HCT116 (cell line): ENCODE measurements around the gene SPACA4. TPM values are rescaled to one million over a fixed set of nuclear protein-coding genes. Genes with fewer than 3 reads are reported as not detected.

Experiments used
- ATAC-seq: fragments of 200-7000 bp; cut with Tn5 transposase; 2 replicates; pipeline ENCODE4 v1.9.1; 2020; ENCODE audit warnings: mild to moderate bottlenecking, moderate library complexity
- BruUV-seq: library from RNA; stranded (reverse); fragments of 400-500 nt; replicated peaks from 2 replicates; lab custom pipeline; 2021; lab: Mats Ljungman, UMichigan
- CTCF ChIA-PET: fragments of 300-600 bp; sonication (Branson Sonifier 250); formaldehyde crosslinking; loops from one replicate; lab custom pipeline; 2021; ENCODE audit warnings: antibody characterized with exemption; lab: Charles Lee
- POLR2A ChIA-PET: fragments of 300-600, 350-600 bp; sonication (Branson Sonifier 250); formaldehyde crosslinking; loops from one replicate; lab custom pipeline; 2021; ENCODE audit warnings: antibody characterized with exemption; lab: Charles Lee
- RAD21 ChIA-PET, 2 experiments: fragments of 300-600 bp; sonication (Branson Sonifier 250); formaldehyde crosslinking; loops; one replicate each; lab custom pipeline; 2023; ENCODE audit warnings: low total read pairs in 2 of 2; ENCODE audit not compliant: uncharacterized antibody in 2 of 2, unreplicated experiment in 2 of 2, low non-redundant PET in 1 of 2; lab: Charles Lee
- DNase-seq: peaks from one replicate; pipeline ENCODE4 v3.0.0-alpha.2; 2010; ENCODE audit warnings: low read depth, low spot score
- H2AFZ ChIP-seq: fragments of 200-600 bp; shearing (Covaris generic), sonication (generic); 2 replicates; pipeline ENCODE4 v1.6.1; 2017; ENCODE audit warnings: low read depth, mixed run types, mixed read lengths, antibody characterized with exemption, low read length; ENCODE audit not compliant: poor library complexity, severe bottlenecking
- H3K27ac ChIP-seq: 2 replicates; pipeline ENCODE4 v1.5.1; 2012; ENCODE audit warnings: low read depth, low read length
- H3K27me3 ChIP-seq: fragments of 200-600 bp; sonication (generic); 2 replicates; pipeline ENCODE4 v1.6.1; 2016; ENCODE audit warnings: mixed run types, low read length, mixed read lengths; ENCODE audit not compliant: insufficient read depth
- H3K36me3 ChIP-seq, 2 experiments: fragments of 200-500 bp in 1 of 2; fragments of 200-600 bp in 1 of 2; sonication (Bioruptor generic) in 1 of 2; sonication (generic) in 1 of 2; 2 replicates each; pipeline versions ENCODE4 v1.5.1 to v1.6.1; 2014 to 2016; ENCODE audit warnings: low read length in 2 of 2, inconsistent platforms in 1 of 2, mixed read lengths in 1 of 2, mixed run types in 1 of 2; ENCODE audit not compliant: insufficient read depth in 2 of 2, control insufficient read depth in 1 of 2
- H3K4me1 ChIP-seq, 2 experiments: fragments of 200-600 bp in 1 of 2; sonication (generic) in 1 of 2; 2 replicates each; pipeline versions ENCODE4 v1.5.1 to v1.6.1; 2012 to 2017; ENCODE audit warnings: low read length in 2 of 2, inconsistent platforms in 1 of 2, mild to moderate bottlenecking in 1 of 2, mixed read lengths in 1 of 2, mixed run types in 1 of 2, moderate library complexity in 1 of 2; ENCODE audit not compliant: insufficient read depth in 2 of 2, control insufficient read depth in 1 of 2
- H3K4me2 ChIP-seq: fragments of 200-600 bp; sonication (generic); 2 replicates; pipeline ENCODE4 v1.6.1; 2017; ENCODE audit warnings: mixed run types, low read length, mixed read lengths
- H3K4me3 ChIP-seq, 2 experiments: fragments of 200-600 bp in 1 of 2; sonication (generic) in 1 of 2; replicated peaks in 1 of 2; 2 replicates each; pipeline ENCODE4 v1.5.1; 2011 to 2016; ENCODE audit warnings: low read length in 2 of 2, control low read depth in 1 of 2, low read depth in 1 of 2, mild to moderate bottlenecking in 1 of 2, mixed read lengths in 1 of 2, mixed run types in 1 of 2
- H3K79me2 ChIP-seq: fragments of 200-600 bp; sonication (generic); 2 replicates; pipeline ENCODE4 v1.6.1; 2017; ENCODE audit warnings: mild to moderate bottlenecking, mixed run types, low read length, moderate library complexity, mixed read lengths; ENCODE audit not compliant: insufficient read depth
- H3K9ac ChIP-seq: fragments of 200-600 bp; sonication (generic); 2 replicates; pipeline ENCODE4 v1.6.1; 2016; ENCODE audit warnings: low read length, mixed read lengths
- H3K9me2 ChIP-seq: fragments of 200-600 bp; sonication (generic), shearing (Covaris generic); 2 replicates; pipeline ENCODE4 v1.6.1; 2017; ENCODE audit warnings: mixed run types, mild to moderate bottlenecking, moderate library complexity; ENCODE audit not compliant: insufficient read depth
- H3K9me3 ChIP-seq, 2 experiments: fragments of 200-500 bp in 1 of 2; fragments of 200-600 bp in 1 of 2; sonication (Bioruptor generic) in 1 of 2; sonication (generic) in 1 of 2; 2 replicates each; pipeline ENCODE4 v1.6.1; 2014 to 2017; ENCODE audit warnings: low read length in 2 of 2, mixed read lengths in 2 of 2, inconsistent platforms in 1 of 2, low read depth in 1 of 2, mild to moderate bottlenecking in 1 of 2, mixed run types in 1 of 2, moderate library complexity in 1 of 2; ENCODE audit not compliant: control insufficient read depth in 1 of 2, insufficient read depth in 1 of 2
- H4K20me1 ChIP-seq: fragments of 200-600 bp; sonication (generic), shearing (Covaris generic); 2 replicates; pipeline ENCODE4 v1.6.1; 2017; ENCODE audit warnings: mixed run types, mild to moderate bottlenecking, moderate library complexity; ENCODE audit not compliant: insufficient read depth
- CBX3 ChIP-seq: IDR thresholded peaks from 2 replicates; pipeline ENCODE4 v1.6.1; 2012; ENCODE audit warnings: low read depth
- ELF1 ChIP-seq: IDR thresholded peaks from 2 replicates; pipeline ENCODE4 v1.6.1; 2012; ENCODE audit warnings: low read depth, borderline replicate concordance
- EZH2 ChIP-seq: fragments of 200-600 bp; sonication (generic); IDR thresholded peaks from 2 replicates; pipeline ENCODE4 v1.6.1; 2017; ENCODE audit warnings: antibody characterized with exemption, mixed run types
- FOSL1 ChIP-seq: IDR thresholded peaks from 2 replicates; pipeline ENCODE4 v1.6.1; 2012; ENCODE audit warnings: low read depth
- POLR2AphosphoS5 ChIP-seq: IDR thresholded peaks from 2 replicates; pipeline ENCODE4 v1.6.1; 2011; ENCODE audit warnings: mild to moderate bottlenecking, low read depth, low read length, moderate library complexity
- SIN3A ChIP-seq: IDR thresholded peaks from 2 replicates; pipeline ENCODE4 v1.6.1; 2012; ENCODE audit warnings: low read depth
- SP1 ChIP-seq: IDR thresholded peaks from 2 replicates; pipeline ENCODE4 v1.6.1; 2012; ENCODE audit warnings: low read depth
- TCF7L2 ChIP-seq: IDR thresholded peaks from 2 replicates; pipeline ENCODE4 v1.7.0; 2011; ENCODE audit warnings: borderline replicate concordance, inconsistent platforms; ENCODE audit not compliant: insufficient read depth, insufficient read length; ENCODE audit errors: extremely low read depth
- ZFX ChIP-seq: fragments of 450-650 bp; IDR thresholded peaks from 2 replicates; pipeline ENCODE4 v1.6.1; 2017
- ZNF274 ChIP-seq: fragments of 200-500 bp; sonication (Bioruptor generic); IDR thresholded peaks from 2 replicates; pipeline ENCODE4 v1.6.1; 2014; ENCODE audit warnings: mild to moderate bottlenecking, low read depth, low read length, inconsistent platforms
- intact Hi-C: fragments of 100-400 bp; cut with micrococcal nuclease; formaldehyde crosslinking; loops from 2 replicates; pipeline ENCODE4 v1.10.0; 2022
- total RNA-seq: library from RNA; stranded (reverse); gene quantifications from one replicate; pipeline ENCODE4 v1.2.1, GENCODE V29; 2021; ENCODE audit not compliant: unreplicated experiment
- TF ChIP-seq, protein P1 (sequence below), 3 experiments: fragments of 200-600 bp in 1 of 3; sonication (generic) in 1 of 3; IDR thresholded peaks in 2 of 3; conservative IDR thresholded peaks in 1 of 3; 2 replicates each; pipeline ENCODE4 v1.5.1; 2012 to 2017; ENCODE audit warnings: low read depth in 2 of 3, low read length in 2 of 3, antibody characterized with exemption in 1 of 3, borderline replicate concordance in 1 of 3, control low read depth in 1 of 3, mild to moderate bottlenecking in 1 of 3, mixed read lengths in 1 of 3, mixed run types in 1 of 3, moderate library complexity in 1 of 3; ENCODE audit not compliant: insufficient read depth in 1 of 3
- TF ChIP-seq, protein P2 (sequence below): IDR thresholded peaks from 2 replicates; pipeline ENCODE4 v1.6.1; 2012
- TF ChIP-seq, protein P3 (sequence below): IDR thresholded peaks from 2 replicates; pipeline ENCODE4 v1.6.1; 2012; ENCODE audit warnings: low read depth
- TF ChIP-seq, protein P4 (sequence below): IDR thresholded peaks from 2 replicates; pipeline ENCODE4 v1.6.1; 2012

Gene SPACA4
- total RNA-seq, 1 experiment from 2014 or later: not detected

DNA sequence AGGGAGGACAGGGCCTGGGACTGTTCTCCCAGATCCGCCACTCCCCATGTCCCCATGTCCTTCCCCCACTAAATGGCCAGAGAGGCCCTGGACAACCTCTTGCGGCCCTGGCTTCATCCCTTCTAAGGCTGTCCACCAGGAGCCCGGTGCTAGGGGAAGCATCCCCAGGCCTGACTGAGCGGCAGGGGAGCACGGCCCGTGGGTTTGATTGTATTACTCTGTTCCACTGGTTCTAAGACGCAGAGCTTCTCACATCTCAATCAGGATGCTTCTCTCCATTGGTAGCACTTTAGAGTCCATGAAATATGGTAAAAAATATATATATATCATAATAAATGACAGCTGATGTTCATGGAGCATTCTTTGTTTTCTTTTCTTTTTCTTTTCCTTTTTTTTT lies 815 bp downstream of the SPACA4 start:
- no peak overlapping the region for H3K4me2 ChIP-seq
- RAD21 ChIA-PET: no interaction called here

DNA sequence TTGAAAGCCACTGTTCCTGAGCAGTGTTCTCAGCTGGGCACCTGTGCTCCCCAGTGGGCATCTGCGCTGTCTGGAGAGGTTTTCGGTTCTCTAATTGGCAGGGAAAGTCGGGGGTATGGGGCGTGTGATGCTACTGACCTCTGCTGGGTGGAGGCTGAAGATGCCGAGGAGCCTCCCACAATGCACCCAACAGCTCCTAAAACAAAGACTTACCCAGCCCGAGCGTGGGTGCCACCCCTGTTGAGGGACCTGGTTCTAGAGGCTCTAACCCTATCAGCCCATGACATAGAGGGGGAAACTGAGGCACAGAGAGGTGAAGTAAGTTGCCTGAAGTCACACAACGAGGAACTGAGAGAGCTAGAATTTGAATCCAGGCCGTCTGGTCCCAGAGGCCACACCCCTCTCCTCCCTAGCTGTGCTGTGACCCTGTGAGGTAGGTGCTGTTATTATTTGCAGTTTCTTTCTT lies 2.3 kb downstream of the SPACA4 start:
- CTCF ChIA-PET: interaction anchor here (0.8 to 2.3 kb wide), 17 partner anchors 9 to 385 kb away, joined by 3 to 20 read pairs (median 4); partner anchors contain the start of genes RPL18, RUVBL2 and SPHK2
- POLR2A ChIA-PET: interaction anchor here (0.7 to 3.2 kb wide), 10 partner anchors 9 to 385 kb away, joined by 3 to 31 read pairs (median 4); partner anchors contain the start of genes RPL18, RUVBL2 and SPHK2
- Histone ChIP-seq H3K27ac (peak overlapping the region; percentile 10; the same call in 1 of the 2 replicates), H3K9me2 (no peaks in the 10 kb centered on the region), H2AFZ (peak overlapping the region; percentile 99), H3K4me2 (peak overlapping the region; percentile 89), H3K4me3 (peak overlapping the region; percentile 22 to 50), H3K9me3 (no peaks in the 10 kb centered on the region), H3K79me2 (no peaks in the 10 kb centered on the region), H3K36me3 (no peaks in the 10 kb centered on the region), H3K4me1 (peaks cover 5 to 13% of the 10 kb centered on the region in 2 experiments; a peak in 3 of 4 replicates), H3K27me3 (no peaks in the 10 kb centered on the region), H3K9ac (peak overlapping the region; percentile 57), H4K20me1 (no peaks in the 10 kb centered on the region)
- RAD21 ChIA-PET: interaction anchor here (0.6 to 1.1 kb wide), 4 partner anchors 103 to 240 kb away, joined by 3 to 7 read pairs (median 4); no protein-coding TSS in a partner anchor
- DNase-seq (peak; percentile 66), ATAC-seq (peak; percentile 92)
- intact Hi-C loops: no loop called here
- BruUV-seq: no TSS peak
- no peak for TF ChIP-seq FOSL1
- no peak for TF ChIP-seq SIN3A
- TF ChIP-seq, protein P1, sequence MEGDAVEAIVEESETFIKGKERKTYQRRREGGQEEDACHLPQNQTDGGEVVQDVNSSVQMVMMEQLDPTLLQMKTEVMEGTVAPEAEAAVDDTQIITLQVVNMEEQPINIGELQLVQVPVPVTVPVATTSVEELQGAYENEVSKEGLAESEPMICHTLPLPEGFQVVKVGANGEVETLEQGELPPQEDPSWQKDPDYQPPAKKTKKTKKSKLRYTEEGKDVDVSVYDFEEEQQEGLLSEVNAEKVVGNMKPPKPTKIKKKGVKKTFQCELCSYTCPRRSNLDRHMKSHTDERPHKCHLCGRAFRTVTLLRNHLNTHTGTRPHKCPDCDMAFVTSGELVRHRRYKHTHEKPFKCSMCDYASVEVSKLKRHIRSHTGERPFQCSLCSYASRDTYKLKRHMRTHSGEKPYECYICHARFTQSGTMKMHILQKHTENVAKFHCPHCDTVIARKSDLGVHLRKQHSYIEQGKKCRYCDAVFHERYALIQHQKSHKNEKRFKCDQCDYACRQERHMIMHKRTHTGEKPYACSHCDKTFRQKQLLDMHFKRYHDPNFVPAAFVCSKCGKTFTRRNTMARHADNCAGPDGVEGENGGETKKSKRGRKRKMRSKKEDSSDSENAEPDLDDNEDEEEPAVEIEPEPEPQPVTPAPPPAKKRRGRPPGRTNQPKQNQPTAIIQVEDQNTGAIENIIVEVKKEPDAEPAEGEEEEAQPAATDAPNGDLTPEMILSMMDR (IDR thresholded peaks at IDR 0.05 in 2 of 3, conservative IDR thresholded peaks at IDR 0.05 in 1 of 3; ENCODE audit: borderline replicate concordance in 1 of 3, insufficient read depth in 1 of 3, low read depth in 2 of 3, low read length in 2 of 3): peak; percentile 77 to 80 (median 77)
- TF ChIP-seq, protein P2, sequence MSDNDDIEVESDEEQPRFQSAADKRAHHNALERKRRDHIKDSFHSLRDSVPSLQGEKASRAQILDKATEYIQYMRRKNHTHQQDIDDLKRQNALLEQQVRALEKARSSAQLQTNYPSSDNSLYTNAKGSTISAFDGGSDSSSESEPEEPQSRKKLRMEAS: no peak
- no peak for TF ChIP-seq EZH2
- no peak for TF ChIP-seq POLR2AphosphoS5
- TF ChIP-seq SP1: no peak
- no peak for TF ChIP-seq ZFX
- TF ChIP-seq, protein P3, sequence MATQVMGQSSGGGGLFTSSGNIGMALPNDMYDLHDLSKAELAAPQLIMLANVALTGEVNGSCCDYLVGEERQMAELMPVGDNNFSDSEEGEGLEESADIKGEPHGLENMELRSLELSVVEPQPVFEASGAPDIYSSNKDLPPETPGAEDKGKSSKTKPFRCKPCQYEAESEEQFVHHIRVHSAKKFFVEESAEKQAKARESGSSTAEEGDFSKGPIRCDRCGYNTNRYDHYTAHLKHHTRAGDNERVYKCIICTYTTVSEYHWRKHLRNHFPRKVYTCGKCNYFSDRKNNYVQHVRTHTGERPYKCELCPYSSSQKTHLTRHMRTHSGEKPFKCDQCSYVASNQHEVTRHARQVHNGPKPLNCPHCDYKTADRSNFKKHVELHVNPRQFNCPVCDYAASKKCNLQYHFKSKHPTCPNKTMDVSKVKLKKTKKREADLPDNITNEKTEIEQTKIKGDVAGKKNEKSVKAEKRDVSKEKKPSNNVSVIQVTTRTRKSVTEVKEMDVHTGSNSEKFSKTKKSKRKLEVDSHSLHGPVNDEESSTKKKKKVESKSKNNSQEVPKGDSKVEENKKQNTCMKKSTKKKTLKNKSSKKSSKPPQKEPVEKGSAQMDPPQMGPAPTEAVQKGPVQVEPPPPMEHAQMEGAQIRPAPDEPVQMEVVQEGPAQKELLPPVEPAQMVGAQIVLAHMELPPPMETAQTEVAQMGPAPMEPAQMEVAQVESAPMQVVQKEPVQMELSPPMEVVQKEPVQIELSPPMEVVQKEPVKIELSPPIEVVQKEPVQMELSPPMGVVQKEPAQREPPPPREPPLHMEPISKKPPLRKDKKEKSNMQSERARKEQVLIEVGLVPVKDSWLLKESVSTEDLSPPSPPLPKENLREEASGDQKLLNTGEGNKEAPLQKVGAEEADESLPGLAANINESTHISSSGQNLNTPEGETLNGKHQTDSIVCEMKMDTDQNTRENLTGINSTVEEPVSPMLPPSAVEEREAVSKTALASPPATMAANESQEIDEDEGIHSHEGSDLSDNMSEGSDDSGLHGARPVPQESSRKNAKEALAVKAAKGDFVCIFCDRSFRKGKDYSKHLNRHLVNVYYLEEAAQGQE: no peak
- TF ChIP-seq TCF7L2: peak; percentile 11
- TF ChIP-seq CBX3: no peak

More for the DNA sequence above, 815 bp downstream of the SPACA4 start:
- ATAC-seq (no peak), DNase-seq (no peak)
- H2AFZ ChIP-seq: no peak overlapping the region
- intact Hi-C loops: no loop called here
- POLR2A ChIA-PET: interaction anchor here (3.2 kb wide), 1 partner anchor 12 kb away, joined by 31 read pairs; the partner anchor contains the start of genes RPL18 and SPHK2
- TF ChIP-seq ZNF274: no peak
- TF ChIP-seq ELF1: no peak
- TF ChIP-seq, protein P4, sequence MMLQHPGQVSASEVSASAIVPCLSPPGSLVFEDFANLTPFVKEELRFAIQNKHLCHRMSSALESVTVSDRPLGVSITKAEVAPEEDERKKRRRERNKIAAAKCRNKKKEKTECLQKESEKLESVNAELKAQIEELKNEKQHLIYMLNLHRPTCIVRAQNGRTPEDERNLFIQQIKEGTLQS: no peak
- H3K9me3 ChIP-seq: no peaks in the 10 kb centered on the region
- no TSS peak for BruUV-seq
- H3K79me2 ChIP-seq: no peaks in the 10 kb centered on the region
- no peak overlapping the region for H3K9ac ChIP-seq
- H3K4me3 ChIP-seq: no peak overlapping the region
- H3K27me3 ChIP-seq: no peaks in the 10 kb centered on the region
- H3K4me1 ChIP-seq: peaks cover 5 to 12% of the 10 kb centered on the region in 2 experiments; a peak in 3 of 4 replicates
- no peaks in the 10 kb centered on the region for H3K9me2 ChIP-seq
- no peaks in the 10 kb centered on the region for H4K20me1 ChIP-seq
- CTCF ChIA-PET: interaction anchor here (0.7 to 2.3 kb wide), 2 partner anchors 18 to 117 kb away, joined by 3 to 12 read pairs; no protein-coding TSS in a partner anchor
- no peak overlapping the region for H3K27ac ChIP-seq
- no peaks in the 10 kb centered on the region for H3K36me3 ChIP-seq
